Peyer's patch (tissue), 4 donors: ENCODE measurements around the gene VEGFA.

Source experiments
- CTCF ChIP-seq, 6 experiments: fragments of 450-650 bp in 4 of 6; fragments of 200-600 bp in 2 of 6; sonication (generic) in 1 of 6; IDR thresholded peaks; one replicate each; pipeline ENCODE4 v1.5.1; 2017 to 2019; ENCODE audit warnings: antibody characterized with exemption in 6 of 6, mild to moderate bottlenecking in 3 of 6, moderate library complexity in 1 of 6
- POLR2A ChIP-seq, 2 donors: fragments of 450-650 bp; IDR thresholded peaks; one replicate each; pipeline ENCODE4 v1.5.1; 2017; ENCODE audit warnings: antibody characterized with exemption in 2 of 2, mild to moderate bottlenecking in 2 of 2, moderate library complexity in 2 of 2

- TF ChIP-seq CTCF (IDR thresholded peaks at IDR 0.05): no peak
- no peak for TF ChIP-seq POLR2A (IDR thresholded peaks at IDR 0.05)
These were observed 59.5 kb downstream of the VEGFA start for GRCh38 chr6:43829470-43829869.
